CD14-positive monocyte (primary cell): ENCODE data around the gene PGAP6. TPM values are rescaled to one million over a fixed set of nuclear protein-coding genes. Genes with fewer than 3 reads are reported as not detected.

Source experiments
- DNase-seq, 3 donors: peaks; one replicate each; pipeline ENCODE4 v3.0.0-alpha.2; 2011 to 2022
- H2AFZ ChIP-seq: 2 replicates; pipeline ENCODE4 v1.6.0; 2012; ENCODE audit warnings: mild to moderate bottlenecking, low read depth, low read length, inconsistent platforms; ENCODE audit not compliant: insufficient read depth, poor library complexity, severe bottlenecking
- H3K27ac ChIP-seq, 2 donors: 1 replicate in 1 of 2; 2 replicates in 1 of 2; pipeline ENCODE4 v1.5.1; 2012 to 2013; ENCODE audit warnings: low read length in 2 of 2, control low read depth in 1 of 2, inconsistent platforms in 1 of 2, low read depth in 1 of 2, mild to moderate bottlenecking in 1 of 2
- H3K27me3 ChIP-seq, 2 donors: one replicate each; pipeline versions ENCODE4 v1.6.0 to v1.6.1; 2011 to 2013; ENCODE audit warnings: low read length in 2 of 2; ENCODE audit not compliant: control insufficient read depth in 2 of 2, insufficient read depth in 2 of 2
- H3K36me3 ChIP-seq, 2 donors: replicated peaks in 1 of 2; 1 replicate in 1 of 2; 2 replicates in 1 of 2; pipeline versions ENCODE4 v1.5.1 to v1.6.1; 2012 to 2013; ENCODE audit warnings: low read length in 2 of 2, control low read depth in 1 of 2, inconsistent platforms in 1 of 2, mild to moderate bottlenecking in 1 of 2; ENCODE audit not compliant: insufficient read depth in 2 of 2, control insufficient read depth in 1 of 2
- H3K4me1 ChIP-seq, 2 donors: 1 replicate in 1 of 2; 2 replicates in 1 of 2; pipeline versions ENCODE4 v1.5.1 to v1.6.1; 2012 to 2013; ENCODE audit warnings: low read length in 2 of 2, control low read depth in 1 of 2, inconsistent platforms in 1 of 2, mild to moderate bottlenecking in 1 of 2, moderate library complexity in 1 of 2; ENCODE audit not compliant: insufficient read depth in 2 of 2, control insufficient read depth in 1 of 2
- H3K4me2 ChIP-seq: replicated peaks from 2 replicates; pipeline ENCODE3; 2012; ENCODE audit warnings: low read length, moderate library complexity, mild to moderate bottlenecking; ENCODE audit not compliant: poor library complexity, severe bottlenecking; ENCODE audit errors: extremely low read depth
- H3K4me3 ChIP-seq, 3 experiments: fragments of 200-600 bp in 1 of 3; sonication (generic) in 1 of 3; replicated peaks in 1 of 3; 1 replicate in 2 of 3; 2 replicates in 1 of 3; pipeline ENCODE4 v1.5.1; 2011 to 2013; ENCODE audit warnings: low read length in 3 of 3, mild to moderate bottlenecking in 3 of 3, control low read depth in 2 of 3, low read depth in 2 of 3, inconsistent platforms in 1 of 3, moderate library complexity in 1 of 3
- H3K79me2 ChIP-seq: 2 replicates; pipeline ENCODE4 v1.6.0; 2012; ENCODE audit warnings: mild to moderate bottlenecking, control low read depth, inconsistent platforms, low read length, moderate library complexity; ENCODE audit not compliant: insufficient read depth
- H3K9ac ChIP-seq: 2 replicates; pipeline ENCODE4 v1.6.0; 2017; ENCODE audit warnings: low read length, mild to moderate bottlenecking; ENCODE audit not compliant: insufficient read depth, poor library complexity, severe bottlenecking
- H3K9me3 ChIP-seq, 2 donors: replicated peaks in 1 of 2; 1 replicate in 1 of 2; 2 replicates in 1 of 2; pipeline versions ENCODE4 v1.5.1 to v1.6.1; 2012 to 2013; ENCODE audit warnings: low read length in 2 of 2, control low read depth in 1 of 2; ENCODE audit not compliant: control insufficient read depth in 1 of 2, insufficient read depth in 1 of 2
- H4K20me1 ChIP-seq: 2 replicates; pipeline ENCODE4 v1.6.0; 2012; ENCODE audit warnings: mild to moderate bottlenecking, low read length, control low read depth, moderate library complexity; ENCODE audit not compliant: insufficient read depth
- H3K27ac Mint-ChIP-seq, 7 donors: one replicate each; pipeline ENCODE4 v1.8.0; 2020; ENCODE audit warnings: mild to moderate bottlenecking in 7 of 7, mixed read lengths in 7 of 7, moderate library complexity in 6 of 7, inconsistent platforms in 2 of 7
- H3K27me3 Mint-ChIP-seq, 3 donors: one replicate each; pipeline ENCODE4 v1.8.0; 2021 to 2022; ENCODE audit warnings: low read depth in 3 of 3, mild to moderate bottlenecking in 3 of 3, mixed read lengths in 3 of 3, moderate library complexity in 3 of 3, inconsistent platforms in 1 of 3
- H3K36me3 Mint-ChIP-seq, 2 donors: one replicate each; pipeline ENCODE4 v1.8.0; 2020; ENCODE audit warnings: mixed read lengths in 2 of 2, inconsistent platforms in 1 of 2, mild to moderate bottlenecking in 1 of 2
- H3K4me1 Mint-ChIP-seq: one replicate; pipeline ENCODE4 v1.8.0; 2020; ENCODE audit warnings: mild to moderate bottlenecking, mixed read lengths
- H3K4me3 Mint-ChIP-seq, 2 donors: one replicate each; pipeline ENCODE4 v1.8.0; 2020; ENCODE audit warnings: mild to moderate bottlenecking in 2 of 2, mixed read lengths in 2 of 2, moderate library complexity in 1 of 2
- H3K9me3 Mint-ChIP-seq, 7 donors: one replicate each; pipeline ENCODE4 v1.8.0; 2020 to 2022; ENCODE audit warnings: mixed read lengths in 7 of 7, mild to moderate bottlenecking in 6 of 7, moderate library complexity in 6 of 7, inconsistent platforms in 2 of 7
- WGBS: methylation state at CpG from one replicate; pipeline ENCODE4 v1.1.5; 2013; ENCODE audit warnings: missing lambda C conversion rate; ENCODE audit not compliant: insufficient coverage; 5-methylcytosine and 5-hydroxymethylcytosine counted together
- intact Hi-C, 2 donors: fragments of 100-400 bp; cut with micrococcal nuclease; formaldehyde crosslinking; loops; one replicate each; pipeline versions ENCODE4 v1.15.0 to v1.15.1; 2023
- polyA plus RNA-seq, 3 donors: library from polyadenylated mRNA; depleted of rRNA in 1 of 3; unstranded in 2 of 3; stranded (reverse) in 1 of 3; fragments of 300-500 nt in 2 of 3; fragments of >200 nt in 1 of 3; fragmentation: Illumina TruSeq in 2 of 3; gene quantifications; 1 replicate in 2 of 3; 2 replicates in 1 of 3; pipeline ENCODE4 v1.2.3, GENCODE V29; 2012 to 2021
- TF ChIP-seq, protein P1 (sequence below): fragments of 200-600 bp; IDR thresholded peaks from one replicate; pipeline ENCODE4 v1.8.0; 2022; ENCODE audit warnings: antibody characterized with exemption, mild to moderate bottlenecking

Gene PGAP6
- polyA plus RNA-seq, 3 donors: 18.2 to 137 (median 39.8) TPM

DNA sequence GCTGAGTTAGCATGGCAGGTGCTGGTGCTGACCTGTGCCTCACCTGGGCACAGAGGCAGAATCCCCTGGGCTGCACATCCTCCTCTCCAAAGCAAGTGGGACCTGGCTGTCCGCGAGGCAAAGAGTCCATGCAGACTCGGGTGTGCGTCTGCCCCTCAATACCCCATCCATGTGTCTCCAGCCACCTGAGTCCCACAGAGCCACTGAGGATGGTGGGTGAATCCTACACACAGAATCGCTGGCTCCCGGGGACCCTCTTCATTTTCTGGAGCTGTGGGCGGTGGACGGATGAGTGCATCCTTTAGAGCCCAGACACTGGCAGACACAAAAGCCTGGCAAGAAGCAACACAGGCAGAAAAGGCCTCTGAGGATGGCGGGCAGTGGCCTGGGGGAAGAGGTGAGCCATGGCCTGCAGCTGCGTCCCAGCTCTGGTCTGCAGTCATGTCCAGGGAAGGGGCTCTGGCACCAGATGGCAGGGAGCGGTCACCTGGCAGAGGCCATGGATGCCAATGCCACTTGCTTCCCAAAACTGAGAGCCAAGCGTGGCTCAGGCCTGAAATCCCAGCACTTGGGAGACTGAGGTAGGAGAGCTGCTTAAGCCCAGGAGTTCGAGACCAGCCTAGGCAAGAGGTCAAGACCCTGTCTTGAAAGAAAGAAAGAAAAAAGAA lies 59.2 kb downstream of the PGAP6 start:
- H3K79me2 ChIP-seq: peaks cover 89% of the 10 kb centered on the region
- peaks cover 37 to 39% of the 10 kb centered on the region in 2 donors for H3K4me1 ChIP-seq
- H3K27me3 ChIP-seq: no peaks in the 10 kb centered on the region
- no peaks in the 10 kb centered on the region for H3K9me3 Mint-ChIP-seq
- peaks cover 0 to 1% (median 0%) of the 10 kb centered on the region in 3 donors for H3K27me3 Mint-ChIP-seq
- H3K4me2 ChIP-seq: no peak overlapping the region
- H3K9me3 ChIP-seq: no peaks in the 10 kb centered on the region
- intact Hi-C loops: no loop called here
- H3K27ac ChIP-seq: no peak overlapping the region
- no peak overlapping the region for H3K4me3 Mint-ChIP-seq
- DNase-seq: no peak
- TF ChIP-seq, protein P1, sequence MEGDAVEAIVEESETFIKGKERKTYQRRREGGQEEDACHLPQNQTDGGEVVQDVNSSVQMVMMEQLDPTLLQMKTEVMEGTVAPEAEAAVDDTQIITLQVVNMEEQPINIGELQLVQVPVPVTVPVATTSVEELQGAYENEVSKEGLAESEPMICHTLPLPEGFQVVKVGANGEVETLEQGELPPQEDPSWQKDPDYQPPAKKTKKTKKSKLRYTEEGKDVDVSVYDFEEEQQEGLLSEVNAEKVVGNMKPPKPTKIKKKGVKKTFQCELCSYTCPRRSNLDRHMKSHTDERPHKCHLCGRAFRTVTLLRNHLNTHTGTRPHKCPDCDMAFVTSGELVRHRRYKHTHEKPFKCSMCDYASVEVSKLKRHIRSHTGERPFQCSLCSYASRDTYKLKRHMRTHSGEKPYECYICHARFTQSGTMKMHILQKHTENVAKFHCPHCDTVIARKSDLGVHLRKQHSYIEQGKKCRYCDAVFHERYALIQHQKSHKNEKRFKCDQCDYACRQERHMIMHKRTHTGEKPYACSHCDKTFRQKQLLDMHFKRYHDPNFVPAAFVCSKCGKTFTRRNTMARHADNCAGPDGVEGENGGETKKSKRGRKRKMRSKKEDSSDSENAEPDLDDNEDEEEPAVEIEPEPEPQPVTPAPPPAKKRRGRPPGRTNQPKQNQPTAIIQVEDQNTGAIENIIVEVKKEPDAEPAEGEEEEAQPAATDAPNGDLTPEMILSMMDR: no peak
- H4K20me1 ChIP-seq: peaks cover 74% of the 10 kb centered on the region
- H3K27ac Mint-ChIP-seq: peak overlapping the region in 3 of 7 donors; percentile 4 to 57 (median 47)
- H3K4me3 ChIP-seq: no peak overlapping the region
- H2AFZ ChIP-seq: no peak overlapping the region
- H3K4me1 Mint-ChIP-seq: peaks cover 42% of the 10 kb centered on the region
- H3K9ac ChIP-seq: no peak overlapping the region
- WGBS: 96% methylated on average over 9 of the region's 13 CpGs
- H3K36me3 Mint-ChIP-seq: peaks cover 22 to 27% of the 10 kb centered on the region in 2 donors
- H3K36me3 ChIP-seq: peaks cover 13 to 26% of the 10 kb centered on the region in 2 donors

DNA sequence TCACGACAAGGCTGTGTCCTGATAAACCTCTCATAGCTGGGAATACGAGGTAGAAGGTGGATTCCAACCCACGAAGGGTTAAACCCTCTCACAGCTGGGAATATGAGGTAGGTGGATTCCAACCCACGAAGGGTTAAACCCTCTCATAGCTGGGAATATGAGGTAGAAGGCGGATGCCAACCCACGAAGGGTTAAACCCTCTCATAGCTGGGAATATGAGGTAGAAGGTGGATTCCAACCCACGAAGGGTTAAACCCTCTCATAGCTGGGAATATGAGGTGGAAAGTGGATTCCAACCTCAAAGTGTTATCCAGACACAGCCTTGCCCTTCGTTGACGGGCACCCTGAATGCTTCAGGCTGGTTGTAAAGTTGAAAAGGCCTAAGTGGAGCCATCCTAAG lies 60.2 kb downstream of the PGAP6 start:
- TF ChIP-seq, protein P1: no peak
- H3K4me2 ChIP-seq: no peak overlapping the region
- H3K27ac Mint-ChIP-seq: peak overlapping the region in 3 of 7 donors; percentile 48 to 80 (median 64)
- no peaks in the 10 kb centered on the region for H3K9me3 ChIP-seq
- no peak overlapping the region for H3K9ac ChIP-seq
- H2AFZ ChIP-seq: no peak overlapping the region
- peaks cover 13 to 33% of the 10 kb centered on the region in 2 donors for H3K36me3 ChIP-seq
- no peaks in the 10 kb centered on the region for H3K9me3 Mint-ChIP-seq
- H3K79me2 ChIP-seq: peaks cover 92% of the 10 kb centered on the region
- H3K4me3 Mint-ChIP-seq: no peak overlapping the region
- H3K4me3 ChIP-seq: no peak overlapping the region
- peaks cover 0 to 1% (median 0%) of the 10 kb centered on the region in 3 donors for H3K27me3 Mint-ChIP-seq
- H3K27me3 ChIP-seq: no peaks in the 10 kb centered on the region
- H3K4me1 Mint-ChIP-seq: peaks cover 34% of the 10 kb centered on the region
- intact Hi-C loops: no loop called here
- H3K36me3 Mint-ChIP-seq: peaks cover 25 to 27% of the 10 kb centered on the region in 2 donors
- 76% methylated on average over 3 of the region's 9 CpGs for WGBS
- H3K4me1 ChIP-seq: peaks cover 26 to 28% of the 10 kb centered on the region in 2 donors
- H3K27ac ChIP-seq: peak overlapping the region in 1 of 2 donors; percentile 38
- H4K20me1 ChIP-seq: peaks cover 77% of the 10 kb centered on the region
- DNase-seq: no peak

Other genes starting within 250 kb of the PGAP6 start
- 10 to 100 TPM in 1 of 3 donors, 1 to 10 TPM in 2; 2.6 to 16.7 (median 3.0) TPM for gene NPRL3, start 243.3 kb downstream of the PGAP6 start, polyA plus RNA-seq
- not detected for gene HBZ, start 229.3 kb downstream of the PGAP6 start, polyA plus RNA-seq
- gene HBM, start 216.0 kb downstream of the PGAP6 start, polyA plus RNA-seq: not detected
- gene HBA2, start 209.1 kb downstream of the PGAP6 start, polyA plus RNA-seq: 100 to 1,000 TPM in 2 of 3 donors, 1 to 10 TPM in 1; 2.8 to 193 (median 158) TPM
- gene HBA1, start 205.3 kb downstream of the PGAP6 start, polyA plus RNA-seq: 10 to 100 TPM in 2 of 3 donors, under 1 TPM in 1; 0.31 to 23.8 (median 22.9) TPM
- gene HBQ1, start 201.5 kb downstream of the PGAP6 start, polyA plus RNA-seq: not detected
- gene LUC7L, start 152.5 kb downstream of the PGAP6 start, polyA plus RNA-seq: 100 to 1,000 TPM in 1 of 3 donors, 1 to 10 TPM in 2; 4.0 to 109 (median 4.6) TPM
- gene FAM234A, start 147.2 kb downstream of the PGAP6 start, polyA plus RNA-seq: 10 to 100 TPM; 22.5 to 40.4 (median 25.1) TPM
- gene RGS11, start 106.0 kb downstream of the PGAP6 start, polyA plus RNA-seq: under 1 TPM in 1 of 3 donors, not detected in 2; 0.07 TPM
- not detected for gene ARHGDIG, start 101.4 kb downstream of the PGAP6 start, polyA plus RNA-seq
- not detected for gene PDIA2, start 98.8 kb downstream of the PGAP6 start, polyA plus RNA-seq
- 10 to 100 TPM in 1 of 3 donors, under 1 TPM in 2; 0.30 to 20.9 (median 0.74) TPM for gene AXIN1, start 29.3 kb downstream of the PGAP6 start, polyA plus RNA-seq
- 10 to 100 TPM; 68.6 to 88.5 (median 88.1) TPM for gene MRPL28, start 11.4 kb downstream of the PGAP6 start, polyA plus RNA-seq
- 10 to 100 TPM; 26.7 to 31.4 (median 26.9) TPM for gene NME4, start 15.2 kb upstream of the PGAP6 start, polyA plus RNA-seq
- gene DECR2, start 19.9 kb upstream of the PGAP6 start, polyA plus RNA-seq: 10 to 100 TPM in 1 of 3 donors, 1 to 10 TPM in 2; 5.7 to 12.8 (median 8.7) TPM
- gene RAB11FIP3, start 43.7 kb upstream of the PGAP6 start, polyA plus RNA-seq: 1 to 10 TPM in 1 of 3 donors, under 1 TPM in 2; 0.37 to 7.5 (median 0.49) TPM
- 10 to 100 TPM in 1 of 3 donors, 1 to 10 TPM in 2; 3.4 to 42.6 (median 3.9) TPM for gene CAPN15, start 145.7 kb upstream of the PGAP6 start, polyA plus RNA-seq
- gene PRR35, start 178.4 kb upstream of the PGAP6 start, polyA plus RNA-seq: not detected
- gene NHLRC4, start 185.0 kb upstream of the PGAP6 start, polyA plus RNA-seq: under 1 TPM; 0.29 to 0.57 (median 0.36) TPM
- 10 to 100 TPM; 11.4 to 39.8 (median 12.1) TPM for gene PIGQ, start 188.0 kb upstream of the PGAP6 start, polyA plus RNA-seq
- 10 to 100 TPM; 10.0 to 22.6 (median 10.9) TPM for gene RAB40C, start 208.1 kb upstream of the PGAP6 start, polyA plus RNA-seq
- under 1 TPM in 1 of 3 donors, not detected in 2; 0.76 TPM for gene WFIKKN1, start 249.0 kb upstream of the PGAP6 start, polyA plus RNA-seq